VCaP (cell line): ENCODE results near the gene FBXO17.
A peak's percentile ranks its signal among the peaks of the same experiment; 100 is the strongest.

Experiments
- H3K27ac ChIP-seq: fragments of 450-650 bp; 2 replicates; pipeline ENCODE4 v1.5.1; 2017
- CTCF ChIP-seq: fragments of 450-650 bp; conservative IDR thresholded peaks from 2 replicates; pipeline ENCODE4 v1.5.1; 2017; ENCODE audit warnings: mild to moderate bottlenecking, moderate library complexity

Gene FBXO17

GRCh38 chr19:38959618-38960017 is 15.9 kb downstream of the FBXO17 start:
- TF ChIP-seq CTCF = no peak

GRCh38 chr19:38958301-38958700 is 17.2 kb downstream of the FBXO17 start:
- no peak overlapping the region for H3K27ac ChIP-seq
- no peak for TF ChIP-seq CTCF

More at GRCh38 chr19:38959618-38960017, 15.9 kb downstream of the FBXO17 start:
- H3K27ac ChIP-seq = no peak overlapping the region

GRCh38 chr19:38956264-38956663 is 19.3 kb downstream of the FBXO17 start:
- no peak overlapping the region for H3K27ac ChIP-seq
- no peak for TF ChIP-seq CTCF

GRCh38 chr19:38953677-38954076 is 21.9 kb downstream of the FBXO17 start:
- TF ChIP-seq CTCF = no peak
- H3K27ac ChIP-seq = no peak overlapping the region

- peak; percentile 85 for TF ChIP-seq CTCF
- peak overlapping the region; percentile 13; the same call in 1 of the 2 replicates for H3K27ac ChIP-seq
Observed at GRCh38 chr19:38952395-38953165, 23.0 kb downstream of the FBXO17 start.

GRCh38 chr19:38951187-38951586 is 24.4 kb downstream of the FBXO17 start:
- no peak overlapping the region for H3K27ac ChIP-seq
- TF ChIP-seq CTCF = no peak

- peak overlapping the region; percentile 42; the same call in 1 of the 2 replicates for H3K27ac ChIP-seq
- no peak for TF ChIP-seq CTCF
Observed at GRCh38 chr19:38949580-38950367, 25.8 kb downstream of the FBXO17 start.
